Kidney (tissue), 14 donors: ENCODE measurements around the gene CEBPA. TPM values are rescaled to one million over a fixed set of nuclear protein-coding genes. Genes with fewer than 3 reads are reported as not detected.

Source experiments
- DNase-seq, 5 donors: peaks; one replicate each; pipeline ENCODE4 v3.0.0-alpha.2; 2013 to 2020
- FAIRE-seq: peaks from 2 replicates; lab custom pipeline; 2012; peaks lifted over from hg19 to GRCh38; lab: Jason Lieb, UNC
- H3K27ac ChIP-seq, 2 donors: one replicate each; pipeline ENCODE4 v1.7.0; 2013; ENCODE audit warnings: low read depth in 2 of 2, low read length in 2 of 2, inconsistent platforms in 1 of 2
- H3K27me3 ChIP-seq: one replicate; pipeline ENCODE4 v1.7.1; 2013; ENCODE audit warnings: low read length, inconsistent platforms; ENCODE audit not compliant: control insufficient read depth, insufficient read depth
- H3K36me3 ChIP-seq, 3 donors: one replicate each; pipeline versions ENCODE4 v1.7.0 to v1.7.1; 2013; ENCODE audit warnings: low read length in 3 of 3, control low read depth in 1 of 3, inconsistent platforms in 1 of 3; ENCODE audit not compliant: insufficient read depth in 3 of 3, control insufficient read depth in 2 of 3
- H3K4me1 ChIP-seq, 3 donors: one replicate each; pipeline versions ENCODE4 v1.7.0 to v1.7.1; 2013; ENCODE audit warnings: low read length in 3 of 3, inconsistent platforms in 1 of 3, low read depth in 1 of 3; ENCODE audit not compliant: control insufficient read depth in 2 of 3, insufficient read depth in 2 of 3
- H3K4me3 ChIP-seq, 3 donors: one replicate each; pipeline versions ENCODE4 v1.7.0 to v1.8.1; 2013; ENCODE audit warnings: low read length in 3 of 3, control low read depth in 1 of 3, inconsistent platforms in 1 of 3
- H3K9ac ChIP-seq, 3 donors: one replicate each; pipeline versions ENCODE4 v1.7.0 to v1.7.1; 2013; ENCODE audit warnings: low read length in 3 of 3, control low read depth in 1 of 3, inconsistent platforms in 1 of 3
- H3K9me3 ChIP-seq, 3 donors: one replicate each; pipeline versions ENCODE4 v1.7.0 to v1.7.1; 2013; ENCODE audit warnings: low read length in 3 of 3, control low read depth in 1 of 3, inconsistent platforms in 1 of 3; ENCODE audit not compliant: control insufficient read depth in 2 of 3, insufficient read depth in 1 of 3
- intact Hi-C: fragments of 100-400 bp; cut with DNase I; formaldehyde crosslinking; loops from one replicate; pipeline ENCODE4 v1.11.1; 2022
- polyA plus RNA-seq: library from polyadenylated mRNA; stranded (reverse); fragments of 350-450 nt; fragmentation: Illumina TruSeq; extraction: RNeasy Lipid Tissue Mini Kit (QIAGEN cat#74804); gene quantifications from one replicate; pipeline ENCODE4 v1.2.3, GENCODE V29; 2014; ENCODE audit warnings: low read depth, low replicate concordance; ENCODE audit not compliant: insufficient read depth
- total RNA-seq: library from RNA; stranded (reverse); fragmentation: NEBNext Ultra II Directional; extraction: Animal tissue kit (Norgen Biotek cat#: 25700); gene quantifications from one replicate; pipeline ENCODE4 v1.2.1, GENCODE V29; 2021
- TF ChIP-seq, protein P1 (sequence below): IDR thresholded peaks from 3 replicates; pipeline ENCODE4 v1.5.1; 2012; ENCODE audit warnings: mild to moderate bottlenecking, moderate library complexity, borderline replicate concordance; ENCODE audit not compliant: insufficient read depth; ENCODE audit errors: extremely low read depth
- donor health status: control.
- donor health status: control.
- donor health status: control.
- donor health status: control.
- donor health status: control.
- donor health status: DM: yes; HTN: yes; CAD: no.
- donor health status: Normal renal cell carcinoma (clear cell type).

The CEBPA gene
- total and polyA plus RNA-seq, 2 donors from 2014 or later: 6.6 to 7.1 TPM

DNA sequence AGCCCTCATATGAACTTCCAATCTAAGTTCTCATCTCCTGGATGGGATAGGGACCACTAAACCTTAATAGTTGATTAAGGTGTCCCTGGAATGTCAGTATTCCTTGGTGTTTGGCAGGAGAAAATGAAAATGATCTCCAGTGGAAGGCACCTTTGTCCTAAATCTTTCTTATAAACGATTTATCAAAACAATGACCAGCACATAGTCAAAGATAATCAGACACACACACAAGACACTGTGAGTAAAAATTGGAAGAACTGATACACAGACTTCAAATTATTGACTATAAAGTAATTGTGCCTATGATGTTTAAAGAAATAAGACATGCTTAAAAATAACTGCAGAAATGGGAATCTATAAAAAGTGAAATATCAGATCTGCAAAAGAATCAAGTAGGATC is 13.7 kb downstream of the CEBPA start:
- Histone ChIP-seq H3K27me3 (no peaks in the 10 kb centered on the region), H3K4me1 (peaks cover 0 to 18% (median 14%) of the 10 kb centered on the region in 3 donors), H3K9me3 (no peaks in the 10 kb centered on the region), H3K9ac (no peak overlapping the region), H3K4me3 (no peak overlapping the region), H3K36me3 (no peaks in the 10 kb centered on the region), H3K27ac (no peak overlapping the region)
- TF ChIP-seq, protein P1, sequence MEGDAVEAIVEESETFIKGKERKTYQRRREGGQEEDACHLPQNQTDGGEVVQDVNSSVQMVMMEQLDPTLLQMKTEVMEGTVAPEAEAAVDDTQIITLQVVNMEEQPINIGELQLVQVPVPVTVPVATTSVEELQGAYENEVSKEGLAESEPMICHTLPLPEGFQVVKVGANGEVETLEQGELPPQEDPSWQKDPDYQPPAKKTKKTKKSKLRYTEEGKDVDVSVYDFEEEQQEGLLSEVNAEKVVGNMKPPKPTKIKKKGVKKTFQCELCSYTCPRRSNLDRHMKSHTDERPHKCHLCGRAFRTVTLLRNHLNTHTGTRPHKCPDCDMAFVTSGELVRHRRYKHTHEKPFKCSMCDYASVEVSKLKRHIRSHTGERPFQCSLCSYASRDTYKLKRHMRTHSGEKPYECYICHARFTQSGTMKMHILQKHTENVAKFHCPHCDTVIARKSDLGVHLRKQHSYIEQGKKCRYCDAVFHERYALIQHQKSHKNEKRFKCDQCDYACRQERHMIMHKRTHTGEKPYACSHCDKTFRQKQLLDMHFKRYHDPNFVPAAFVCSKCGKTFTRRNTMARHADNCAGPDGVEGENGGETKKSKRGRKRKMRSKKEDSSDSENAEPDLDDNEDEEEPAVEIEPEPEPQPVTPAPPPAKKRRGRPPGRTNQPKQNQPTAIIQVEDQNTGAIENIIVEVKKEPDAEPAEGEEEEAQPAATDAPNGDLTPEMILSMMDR: no peak
- intact Hi-C loops: no loop called here
- FAIRE-seq (no peak), DNase-seq (no peak)

DNA sequence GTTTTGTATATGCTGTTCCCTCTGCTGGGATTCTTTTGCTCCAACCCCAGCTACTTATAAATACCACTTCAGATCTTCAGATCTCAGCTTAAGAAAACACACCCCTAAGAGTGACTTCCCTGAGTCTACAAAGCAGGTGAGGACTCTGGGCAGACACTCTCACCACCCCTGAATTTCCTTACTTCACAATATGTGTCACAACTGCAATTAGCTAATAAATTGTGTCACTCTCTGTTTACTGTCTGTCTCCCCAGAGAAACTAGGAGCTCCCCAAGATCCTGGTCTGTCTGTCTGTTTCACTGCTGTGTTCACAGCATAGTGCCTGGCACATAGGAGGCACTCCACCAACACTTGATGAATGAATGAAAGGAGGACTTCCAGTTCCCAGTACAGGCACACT is 14.4 kb downstream of the CEBPA start:
- Histone ChIP-seq H3K36me3 (no peaks in the 10 kb centered on the region), H3K4me1 (peaks cover 0 to 14% (median 12%) of the 10 kb centered on the region in 3 donors), H3K27me3 (no peaks in the 10 kb centered on the region), H3K9ac (no peak overlapping the region), H3K4me3 (no peak overlapping the region), H3K9me3 (no peaks in the 10 kb centered on the region), H3K27ac (no peak overlapping the region)
- no peak for FAIRE-seq
- TF ChIP-seq, protein P1: no peak
- DNase-seq: no peak
- intact Hi-C loops: no loop called here

DNA sequence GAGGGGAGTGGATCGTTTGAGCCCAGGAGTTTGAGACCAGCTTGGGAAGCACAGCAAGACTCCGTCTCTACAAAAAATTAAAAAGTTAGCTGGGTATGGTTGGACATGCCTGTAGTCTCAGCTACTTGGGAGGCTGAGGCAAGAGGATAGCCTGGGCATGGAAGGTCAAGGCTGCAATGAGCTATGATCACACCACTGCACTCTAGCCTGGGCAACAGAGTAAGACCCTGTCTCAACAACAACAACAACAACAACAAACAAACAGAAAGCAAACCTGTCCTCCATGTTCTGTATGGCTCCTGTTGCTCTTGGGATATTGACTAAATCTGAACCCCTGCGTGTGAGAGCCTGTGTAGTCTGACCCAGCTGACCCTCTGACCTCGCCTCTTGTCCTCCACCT is 14.9 kb downstream of the CEBPA start:
- DNase-seq: no peak
- TF ChIP-seq, protein P1: no peak
- no peak for FAIRE-seq
- peaks cover 0 to 12% (median 9%) of the 10 kb centered on the region in 3 donors for H3K4me1 ChIP-seq
- no peak overlapping the region for H3K4me3 ChIP-seq
- no peaks in the 10 kb centered on the region for H3K36me3 ChIP-seq
- no peaks in the 10 kb centered on the region for H3K9me3 ChIP-seq
- no peak overlapping the region for H3K9ac ChIP-seq
- intact Hi-C loops: no loop called here
- no peak overlapping the region for H3K27ac ChIP-seq
- H3K27me3 ChIP-seq: no peaks in the 10 kb centered on the region

DNA sequence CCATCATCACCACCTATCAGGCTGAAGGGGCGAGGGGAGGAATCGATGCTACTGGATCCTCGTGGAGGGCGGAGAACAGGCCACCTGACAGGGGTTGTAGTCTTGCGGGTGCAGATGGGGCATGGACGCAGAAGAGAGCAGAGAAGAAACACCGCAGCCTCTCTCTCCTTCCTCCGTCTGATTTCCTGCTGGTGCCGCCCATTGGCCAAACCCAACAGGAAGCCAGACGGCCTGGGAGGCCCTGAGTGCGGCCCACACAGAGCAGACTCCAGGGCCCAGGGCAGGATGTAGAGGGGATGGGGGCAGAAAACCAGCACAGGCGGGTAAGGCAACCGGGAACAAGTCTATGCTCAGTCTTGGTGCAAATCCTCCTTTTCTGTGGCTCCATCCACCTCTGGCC is 15.4 kb downstream of the CEBPA start:
- Histone ChIP-seq H3K9me3 (no peaks in the 10 kb centered on the region), H3K4me1 (peaks cover 0 to 12% (median 7%) of the 10 kb centered on the region in 3 donors), H3K36me3 (no peaks in the 10 kb centered on the region), H3K27me3 (no peaks in the 10 kb centered on the region), H3K9ac (no peak overlapping the region), H3K4me3 (no peak overlapping the region), H3K27ac (no peak overlapping the region)
- FAIRE-seq (no peak), DNase-seq (peak in 1 of 5 donors; percentile 54)
- intact Hi-C loops: no loop called here
- TF ChIP-seq, protein P1: no peak
